NOMO-1 (cell line): ENCODE data around the gene ZNF575.
"Not testable (repeated sequence)": the region's sequence is repeated elsewhere in the genome, so short reads cannot be mapped to it uniquely, and the experiment has no call there.

Source experiments
- DNase-seq, 2 experiments: peaks; one replicate each; lab custom pipeline; 2025; ENCODE audit not compliant: unreplicated experiment in 2 of 2; lab: John Stamatoyannopoulos, UW

Gene ZNF575

GRCh38 chr19:43540381-43540780 lies 7.4 kb downstream of the ZNF575 start:
- no peak for DNase-seq

- DNase-seq = no peak
These were observed 9.1 kb downstream of the ZNF575 start for GRCh38 chr19:43541920-43542650.

GRCh38 chr19:43544077-43544476 lies 11.1 kb downstream of the ZNF575 start:
- no peak for DNase-seq

- DNase-seq = no peak
These were observed 12.3 kb downstream of the ZNF575 start for GRCh38 chr19:43545276-43545675.

- no peak for DNase-seq
These were observed 13.0 kb downstream of the ZNF575 start for GRCh38 chr19:43545981-43546380.

GRCh38 chr19:43546581-43546980 lies 13.6 kb downstream of the ZNF575 start:
- no peak for DNase-seq

GRCh38 chr19:43547926-43548325 lies 14.9 kb downstream of the ZNF575 start:
- DNase-seq = not testable (repeated sequence)

- no peak for DNase-seq
These were observed 15.7 kb downstream of the ZNF575 start for GRCh38 chr19:43548706-43549105.

- no peak for DNase-seq
These were observed 18.6 kb downstream of the ZNF575 start for GRCh38 chr19:43551399-43552197.

- no peak for DNase-seq
These were observed 19.1 kb downstream of the ZNF575 start for GRCh38 chr19:43552198-43552450.

- DNase-seq = no peak
These were observed 19.6 kb downstream of the ZNF575 start for GRCh38 chr19:43552616-43553015.

GRCh38 chr19:43553656-43554055 lies 20.7 kb downstream of the ZNF575 start:
- no peak for DNase-seq

- DNase-seq = no peak
These were observed 21.4 kb downstream of the ZNF575 start for GRCh38 chr19:43554317-43554895.

GRCh38 chr19:43555185-43555770 lies 22.3 kb downstream of the ZNF575 start:
- peak; percentile 49 to 72 for DNase-seq

- DNase-seq = no peak
These were observed 27.7 kb downstream of the ZNF575 start for GRCh38 chr19:43560687-43561086.

GRCh38 chr19:43561139-43561970 lies 28.4 kb downstream of the ZNF575 start:
- DNase-seq = no peak

- DNase-seq = no peak
These were observed 29.3 kb downstream of the ZNF575 start for GRCh38 chr19:43562226-43562697.

- DNase-seq = peak; percentile 96 to 100
These were observed 29.8 kb downstream of the ZNF575 start for GRCh38 chr19:43562698-43563241.

- DNase-seq = peak in 1 of 2 experiments; percentile 10
These were observed 30.9 kb downstream of the ZNF575 start for GRCh38 chr19:43563816-43564457.

GRCh38 chr19:43564800-43565199 lies 31.8 kb downstream of the ZNF575 start:
- no peak for DNase-seq
